NB4 (cell line): ENCODE measurements around the gene PFN3.

Source experiments
- DNase-seq: peaks from one replicate; pipeline ENCODE4 v3.0.0; 2010; ENCODE audit warnings: low read depth
- H3K4me3 ChIP-seq: one replicate; pipeline ENCODE4 v1.5.1; 2011; ENCODE audit warnings: mild to moderate bottlenecking, low read depth, low read length, moderate library complexity
- CTCF ChIP-seq: IDR thresholded peaks from one replicate; pipeline ENCODE4 v1.5.1; 2012; ENCODE audit warnings: low read depth, low read length
- MAX ChIP-seq: IDR thresholded peaks from 2 replicates; pipeline ENCODE4 v1.6.1; 2011; ENCODE audit warnings: low read depth, low read length
- MYC ChIP-seq: IDR thresholded peaks from 2 replicates; pipeline ENCODE4 v1.6.1; 2011; ENCODE audit warnings: low read depth, low read length
- POLR2A ChIP-seq: IDR thresholded peaks from 2 replicates; pipeline ENCODE4 v1.6.1; 2011; ENCODE audit warnings: mild to moderate bottlenecking; ENCODE audit not compliant: insufficient read length; ENCODE audit errors: extremely low read depth

Gene PFN3

GRCh38 chr5:177390363-177391300 is 9.8 kb downstream of the PFN3 start:
- TF ChIP-seq POLR2A, result no peak
- TF ChIP-seq MAX, result peak; percentile 96
- TF ChIP-seq MYC, result peak; percentile 83
- TF ChIP-seq CTCF, result peak; percentile 90
- H3K4me3 ChIP-seq, result no peak overlapping the region
- peak; percentile 86 for DNase-seq

GRCh38 chr5:177389241-177390169 is 11.0 kb downstream of the PFN3 start:
- no peak overlapping the region for H3K4me3 ChIP-seq

GRCh38 chr5:177388521-177389052 is 11.9 kb downstream of the PFN3 start:
- TF ChIP-seq CTCF, result no peak
- TF ChIP-seq MYC, result no peak
- TF ChIP-seq POLR2A, result no peak
- TF ChIP-seq MAX, result no peak
- DNase-seq, result no peak
- H3K4me3 ChIP-seq, result no peak overlapping the region

More at GRCh38 chr5:177389241-177390169, 11.0 kb downstream of the PFN3 start:
- DNase-seq, result peak; percentile 50
- TF ChIP-seq MYC (no peak), CTCF (no peak), MAX (no peak), POLR2A (no peak)

GRCh38 chr5:177387405-177387804 is 13.1 kb downstream of the PFN3 start:
- TF ChIP-seq MAX (no peak), POLR2A (no peak), CTCF (no peak), MYC (no peak)
- DNase-seq, result no peak
- no peak overlapping the region for H3K4me3 ChIP-seq

- no peak overlapping the region for H3K4me3 ChIP-seq
- DNase-seq, result no peak
- TF ChIP-seq MAX, result no peak
- TF ChIP-seq CTCF, result no peak
- no peak for TF ChIP-seq POLR2A
- TF ChIP-seq MYC, result no peak
Measured at GRCh38 chr5:177386542-177386941, 13.9 kb downstream of the PFN3 start.
